Measurements from ENCODE around the gene PRICKLE2. TPM values are rescaled to one million over a fixed set of nuclear protein-coding genes. Genes with fewer than 3 reads are reported as not detected.

The PRICKLE2 gene
- total RNA-seq, 2 donors from 2014 or later: 23.4 to 41.5 TPM

- 67 to 73% methylated on average over 8 to 12 of the region's 12 CpGs for WGBS, 2 donors
- Histone ChIP-seq H3K27me3 (no peaks in the 10 kb centered on the region), H3K27ac (peak overlapping the region in 3 of 4 donors; percentile 2 to 31 (median 28)), H3K36me3 (replicated peaks in 1 of 2; ENCODE audit: insufficient read depth in 1 of 2, low read depth in 2 of 2) (no peaks in the 10 kb centered on the region), H3K4me1 (no peaks in the 10 kb centered on the region), H3K9me3 (no peaks in the 10 kb centered on the region), H3K4me3 (no peak overlapping the region)
- peak; percentile 88 for ATAC-seq
- DNase-seq: peak; percentile 40 to 61 (median 48)
- no peak for TF ChIP-seq CTCF (IDR thresholded peaks at IDR 0.05)
- no peak for TF ChIP-seq POLR2A (IDR thresholded peaks at IDR 0.05)
- intact Hi-C loops (cut with DNase I): no loop called here
Observed at GRCh38 chr3:64238971-64239667, 13.9 kb upstream of the PRICKLE2 start.

GRCh38 chr3:64237083-64237482 lies 11.8 kb upstream of the PRICKLE2 start:
- TF ChIP-seq CTCF (IDR thresholded peaks at IDR 0.05) (no peak), POLR2A (IDR thresholded peaks at IDR 0.05) (no peak)
- H3K27ac ChIP-seq: no peak overlapping the region
- H3K9me3 ChIP-seq: no peaks in the 10 kb centered on the region
- WGBS, 2 donors: 94 to 98% methylated on average over 6 to 7 of the region's 7 CpGs
- DNase-seq (no peak), ATAC-seq (no peak)
- H3K4me1 ChIP-seq: no peaks in the 10 kb centered on the region
- H3K27me3 ChIP-seq: no peaks in the 10 kb centered on the region
- intact Hi-C loops (cut with DNase I): no loop called here
- no peaks in the 10 kb centered on the region for H3K36me3 ChIP-seq (replicated peaks in 1 of 2; ENCODE audit: insufficient read depth in 1 of 2, low read depth in 2 of 2)
- H3K4me3 ChIP-seq: no peak overlapping the region

- intact Hi-C loops (cut with DNase I): no loop called here
- no peak for ATAC-seq
- Histone ChIP-seq H3K36me3 (replicated peaks in 1 of 2; ENCODE audit: insufficient read depth in 1 of 2, low read depth in 2 of 2) (no peaks in the 10 kb centered on the region), H3K27me3 (no peaks in the 10 kb centered on the region), H3K27ac (no peak overlapping the region), H3K9me3 (no peaks in the 10 kb centered on the region), H3K4me3 (no peak overlapping the region), H3K4me1 (no peaks in the 10 kb centered on the region)
- WGBS, 2 donors: 87 to 92% methylated on average over 3 of the region's 3 CpGs
- DNase-seq: no peak
- no peak for TF ChIP-seq POLR2A (IDR thresholded peaks at IDR 0.05)
- TF ChIP-seq CTCF (IDR thresholded peaks at IDR 0.05): no peak
Observed at GRCh38 chr3:64235605-64236004, 10.3 kb upstream of the PRICKLE2 start.

GRCh38 chr3:64234571-64234970 lies 9.3 kb upstream of the PRICKLE2 start:
- Histone ChIP-seq H3K4me1 (no peaks in the 10 kb centered on the region), H3K27ac (no peak overlapping the region), H3K9me3 (no peaks in the 10 kb centered on the region), H3K36me3 (replicated peaks in 1 of 2; ENCODE audit: insufficient read depth in 1 of 2, low read depth in 2 of 2) (no peaks in the 10 kb centered on the region), H3K27me3 (no peaks in the 10 kb centered on the region), H3K4me3 (no peak overlapping the region)
- WGBS, 2 donors: 89 to 95% methylated on average over 5 of the region's 5 CpGs
- intact Hi-C loops (cut with DNase I): no loop called here
- no peak for ATAC-seq
- DNase-seq: no peak
- TF ChIP-seq CTCF (IDR thresholded peaks at IDR 0.05) (no peak), POLR2A (IDR thresholded peaks at IDR 0.05) (no peak)

- Histone ChIP-seq H3K27me3 (no peaks in the 10 kb centered on the region), H3K27ac (no peak overlapping the region), H3K9me3 (no peaks in the 10 kb centered on the region), H3K4me1 (no peaks in the 10 kb centered on the region), H3K36me3 (replicated peaks in 1 of 2; ENCODE audit: insufficient read depth in 1 of 2, low read depth in 2 of 2) (no peaks in the 10 kb centered on the region), H3K4me3 (no peak overlapping the region)
- WGBS, 2 donors: 74 to 75% methylated on average over 4 of the region's 4 CpGs
- no peak for ATAC-seq
- no peak for DNase-seq
- intact Hi-C loops (cut with DNase I): no loop called here
- TF ChIP-seq POLR2A (IDR thresholded peaks at IDR 0.05): no peak
Observed at GRCh38 chr3:64232821-64233220, 7.6 kb upstream of the PRICKLE2 start.

All from body of pancreas (tissue), 4 donors.